CD4-positive, alpha-beta T cell (primary cell): Measurements from ENCODE around the gene IQCF6. TPM values are rescaled to one million over a fixed set of nuclear protein-coding genes. Genes with fewer than 3 reads are reported as not detected.

Experiments
- ATAC-seq: fragments of 200-7000 bp; cut with Tn5 transposase; one replicate; pipeline ENCODE4 v1.10.0; 2022; ENCODE audit warnings: mild to moderate bottlenecking; ENCODE audit not compliant: poor library complexity
- CTCF ChIA-PET: fragments of 350-600 bp; sonication (Branson Sonifier 250); formaldehyde crosslinking; loops from one replicate; lab custom pipeline; 2021; ENCODE audit warnings: antibody characterized with exemption, inconsistent platforms; lab: Charles Lee
- POLR2A ChIA-PET: fragments of 350-600 bp; sonication (Branson Sonifier 250); formaldehyde crosslinking; loops from one replicate; lab custom pipeline; 2021; ENCODE audit warnings: antibody characterized with exemption, inconsistent platforms; lab: Charles Lee
- DNase-seq, 14 experiments: peaks; one replicate each; pipeline ENCODE4 v3.0.0-alpha.2; 2013 to 2020; ENCODE audit warnings: mixed read lengths in 2 of 14
- H3K27ac ChIP-seq, 2 donors: one replicate each; pipeline versions ENCODE4 v1.5.1 to v1.7.0; 2013; ENCODE audit warnings: low read length in 2 of 2, low read depth in 1 of 2, mild to moderate bottlenecking in 1 of 2
- H3K27me3 ChIP-seq, 2 experiments: 1 replicate in 1 of 2; 2 replicates in 1 of 2; pipeline versions ENCODE4 v1.6.1 to v1.7.0; 2013; ENCODE audit warnings: low read length in 2 of 2, control low read depth in 1 of 2, mild to moderate bottlenecking in 1 of 2, moderate library complexity in 1 of 2; ENCODE audit not compliant: insufficient read depth in 2 of 2, control insufficient read depth in 1 of 2
- H3K36me3 ChIP-seq: one replicate; pipeline ENCODE4 v1.6.1; 2013; ENCODE audit warnings: low read length, control low read depth; ENCODE audit not compliant: insufficient read depth
- H3K4me1 ChIP-seq: one replicate; pipeline ENCODE4 v1.6.1; 2013; ENCODE audit warnings: low read length, control low read depth; ENCODE audit not compliant: insufficient read depth
- H3K4me3 ChIP-seq: one replicate; pipeline ENCODE4 v1.5.1; 2013; ENCODE audit warnings: mild to moderate bottlenecking, low read length, moderate library complexity
- H3K9me3 ChIP-seq, 2 experiments: 1 replicate in 1 of 2; 2 replicates in 1 of 2; pipeline versions ENCODE4 v1.6.1 to v1.7.0; 2013; ENCODE audit warnings: low read length in 2 of 2, mild to moderate bottlenecking in 2 of 2, control low read depth in 1 of 2, moderate library complexity in 1 of 2; ENCODE audit not compliant: control insufficient read depth in 1 of 2, insufficient read depth in 1 of 2
- H3K27ac Mint-ChIP-seq: one replicate; pipeline ENCODE4 v1.8.0; 2020; ENCODE audit warnings: mixed read lengths
- H3K27me3 Mint-ChIP-seq: one replicate; pipeline ENCODE4 v1.8.0; 2021; ENCODE audit warnings: mixed read lengths
- H3K36me3 Mint-ChIP-seq: one replicate; pipeline ENCODE4 v1.8.0; 2021; ENCODE audit warnings: low read depth, mixed read lengths
- H3K4me1 Mint-ChIP-seq: one replicate; pipeline ENCODE4 v1.8.0; 2021; ENCODE audit warnings: low read depth, mixed read lengths
- H3K4me3 Mint-ChIP-seq: one replicate; pipeline ENCODE4 v1.8.0; 2020; ENCODE audit warnings: mild to moderate bottlenecking, mixed read lengths
- H3K9me3 Mint-ChIP-seq: one replicate; pipeline ENCODE4 v1.8.0; 2020; ENCODE audit warnings: mixed read lengths
- intact Hi-C, 2 experiments: fragments of 100-400 bp; cut with DNase I in 1 of 2; cut with micrococcal nuclease in 1 of 2; formaldehyde crosslinking; loops; one replicate each; pipeline versions ENCODE4 v1.15.1 to v1.9.0; 2023 to 2025; cut with DNase I, micrococcal nuclease
- total RNA-seq, 174 experiments: library from RNA in 2 of 174; stranded (reverse) in 2 of 174; gene quantifications; one replicate each; pipeline ENCODE4 v1.2.3 and lab custom pipeline; 2021 to 2026
- TF ChIP-seq, protein P1 (sequence below): fragments of 200-600 bp; IDR thresholded peaks from one replicate; pipeline ENCODE4 v1.8.0; 2022; ENCODE audit warnings: antibody characterized with exemption, mild to moderate bottlenecking

Gene IQCF6
- total RNA-seq, 2 experiments from 2014 or later = not detected

DNA sequence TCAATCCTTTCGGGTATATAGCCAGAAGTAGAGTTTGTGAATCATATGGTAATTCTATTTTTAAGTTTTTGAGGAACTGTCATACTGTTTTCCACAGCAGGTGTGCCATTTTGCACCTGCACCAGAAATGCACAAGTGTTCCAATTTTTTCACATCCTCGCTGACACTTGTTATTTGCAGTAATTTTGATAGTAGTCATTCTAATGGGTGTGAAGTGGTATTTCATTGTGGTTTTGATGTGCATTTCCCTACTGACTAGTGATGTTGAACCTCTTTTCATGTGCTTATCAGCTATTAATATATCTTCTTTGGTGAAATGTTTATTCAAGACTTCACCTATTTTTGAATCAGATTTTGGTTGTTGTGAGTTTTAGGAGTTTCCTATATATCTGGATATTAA, 43.1 kb downstream of the IQCF6 start:
- Mint-ChIP-seq H3K36me3 (no peaks in the 10 kb centered on the region), H3K27me3 (peaks cover 19% of the 10 kb centered on the region), H3K27ac (no peak overlapping the region), H3K4me1 (peaks cover 13% of the 10 kb centered on the region), H3K9me3 (no peaks in the 10 kb centered on the region), H3K4me3 (no peak overlapping the region)
- Histone ChIP-seq H3K27me3 (no peaks in the 10 kb centered on the region), H3K4me3 (no peak overlapping the region), H3K27ac (no peak overlapping the region), H3K36me3 (no peaks in the 10 kb centered on the region), H3K4me1 (no peaks in the 10 kb centered on the region), H3K9me3 (no peaks in the 10 kb centered on the region)
- ChIA-PET POLR2A (interaction anchor here (0.7 kb wide), 1 partner anchor 58 kb away, joined by 3 read pairs; no protein-coding TSS in a partner anchor), CTCF (no interaction called here)
- ATAC-seq = no peak
- TF ChIP-seq, protein P1, sequence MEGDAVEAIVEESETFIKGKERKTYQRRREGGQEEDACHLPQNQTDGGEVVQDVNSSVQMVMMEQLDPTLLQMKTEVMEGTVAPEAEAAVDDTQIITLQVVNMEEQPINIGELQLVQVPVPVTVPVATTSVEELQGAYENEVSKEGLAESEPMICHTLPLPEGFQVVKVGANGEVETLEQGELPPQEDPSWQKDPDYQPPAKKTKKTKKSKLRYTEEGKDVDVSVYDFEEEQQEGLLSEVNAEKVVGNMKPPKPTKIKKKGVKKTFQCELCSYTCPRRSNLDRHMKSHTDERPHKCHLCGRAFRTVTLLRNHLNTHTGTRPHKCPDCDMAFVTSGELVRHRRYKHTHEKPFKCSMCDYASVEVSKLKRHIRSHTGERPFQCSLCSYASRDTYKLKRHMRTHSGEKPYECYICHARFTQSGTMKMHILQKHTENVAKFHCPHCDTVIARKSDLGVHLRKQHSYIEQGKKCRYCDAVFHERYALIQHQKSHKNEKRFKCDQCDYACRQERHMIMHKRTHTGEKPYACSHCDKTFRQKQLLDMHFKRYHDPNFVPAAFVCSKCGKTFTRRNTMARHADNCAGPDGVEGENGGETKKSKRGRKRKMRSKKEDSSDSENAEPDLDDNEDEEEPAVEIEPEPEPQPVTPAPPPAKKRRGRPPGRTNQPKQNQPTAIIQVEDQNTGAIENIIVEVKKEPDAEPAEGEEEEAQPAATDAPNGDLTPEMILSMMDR = no peak
- intact Hi-C loops = no loop called here
- DNase-seq = no peak

DNA sequence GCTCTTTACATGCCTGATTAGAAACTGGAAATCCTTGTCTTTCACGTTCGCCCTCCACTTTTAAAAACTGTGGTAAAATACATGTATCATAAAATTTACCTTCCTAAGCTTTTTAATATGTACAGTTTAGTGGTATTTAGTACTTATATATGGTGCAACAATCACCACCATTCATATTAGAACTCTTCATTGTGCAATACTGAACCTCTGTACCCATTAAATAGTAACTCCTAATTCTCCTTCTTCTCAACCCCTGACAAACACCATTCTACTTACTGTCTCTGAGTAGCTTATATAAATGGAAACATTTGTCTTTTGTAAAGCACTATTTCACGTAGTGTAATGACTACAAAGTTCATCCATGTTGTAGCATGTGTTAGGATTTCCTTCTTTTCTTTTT, 44.0 kb downstream of the IQCF6 start:
- no peaks in the 10 kb centered on the region for H3K9me3 ChIP-seq
- no peak overlapping the region for H3K4me3 ChIP-seq
- H3K36me3 ChIP-seq = no peaks in the 10 kb centered on the region
- no peaks in the 10 kb centered on the region for H3K36me3 Mint-ChIP-seq
- H3K4me3 Mint-ChIP-seq = no peak overlapping the region
- H3K27ac ChIP-seq = no peak overlapping the region
- H3K4me1 ChIP-seq = no peaks in the 10 kb centered on the region
- peaks cover 13% of the 10 kb centered on the region for H3K4me1 Mint-ChIP-seq
- no peak overlapping the region for H3K27ac Mint-ChIP-seq
- TF ChIP-seq, protein P1 = no peak
- no peak for DNase-seq
- no peak for ATAC-seq
- POLR2A ChIA-PET = no interaction called here
- intact Hi-C loops = no loop called here
- no peaks in the 10 kb centered on the region for H3K9me3 Mint-ChIP-seq
- CTCF ChIA-PET = interaction anchor here (1.1 kb wide), 1 partner anchor 51 kb away, joined by 3 read pairs; no protein-coding TSS in a partner anchor
- H3K27me3 ChIP-seq = no peaks in the 10 kb centered on the region
- peaks cover 19% of the 10 kb centered on the region for H3K27me3 Mint-ChIP-seq

DNA sequence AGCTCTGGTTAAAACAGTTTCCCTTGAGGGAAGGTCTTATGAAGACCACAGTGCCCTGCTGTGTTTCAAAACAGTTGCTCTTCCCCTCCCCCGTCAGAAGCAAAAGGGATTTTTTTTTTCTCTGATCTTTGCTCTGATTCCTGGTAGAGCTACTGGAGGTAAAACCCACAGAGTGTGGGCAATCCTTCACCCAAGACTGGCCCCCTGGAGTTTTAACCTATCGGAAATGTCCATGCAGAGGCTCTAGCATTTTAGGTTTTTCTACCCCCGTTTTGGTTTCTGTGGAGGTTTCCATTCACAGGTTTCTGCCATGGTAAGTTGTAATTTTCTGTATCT, 44.5 kb downstream of the IQCF6 start:
- intact Hi-C loops = no loop called here

More for the DNA sequence above, 44.5 kb downstream of the IQCF6 start:
- H3K4me1 ChIP-seq = no peaks in the 10 kb centered on the region
- H3K4me3 ChIP-seq = no peak overlapping the region
- Mint-ChIP-seq H3K36me3 (no peaks in the 10 kb centered on the region), H3K4me1 (peaks cover 13% of the 10 kb centered on the region), H3K27me3 (peaks cover 19% of the 10 kb centered on the region), H3K27ac (no peak overlapping the region), H3K4me3 (no peak overlapping the region), H3K9me3 (no peaks in the 10 kb centered on the region)
- DNase-seq = no peak
- H3K36me3 ChIP-seq = no peaks in the 10 kb centered on the region
- no peak overlapping the region for H3K27ac ChIP-seq
- CTCF ChIA-PET = interaction anchor here (1.1 kb wide), 1 partner anchor 52 kb away, joined by 3 read pairs; no protein-coding TSS in a partner anchor
- POLR2A ChIA-PET = no interaction called here
- TF ChIP-seq, protein P1 = no peak
- H3K9me3 ChIP-seq = no peaks in the 10 kb centered on the region
- no peak for ATAC-seq
- no peaks in the 10 kb centered on the region for H3K27me3 ChIP-seq
